WTC11 (cell line): ENCODE measurements around the gene MAST4. TPM values are rescaled to one million over a fixed set of nuclear protein-coding genes. Genes with fewer than 3 reads are reported as not detected.

Source experiments
- ATAC-seq: fragments of 200-7000 bp; cut with Tn5 transposase; 2 replicates; pipeline ENCODE4 v1.10.0; 2021; ENCODE audit warnings: mild to moderate bottlenecking, moderate library complexity
- CTCF ChIA-PET: fragments of 300-600 bp; sonication (Branson Sonifier 250); formaldehyde crosslinking; loops from one replicate; lab custom pipeline; 2021; ENCODE audit warnings: antibody characterized with exemption; lab: Charles Lee
- POLR2A ChIA-PET: fragments of 350-600 bp; sonication (Branson Sonifier 250); formaldehyde crosslinking; loops from one replicate; lab custom pipeline; 2021; ENCODE audit warnings: antibody characterized with exemption; lab: Charles Lee
- DNase-seq: peaks from one replicate; pipeline ENCODE4 v3.0.0; 2021; ENCODE audit warnings: low spot score
- H3K27ac Mint-ChIP-seq: 2 replicates; pipeline ENCODE4 v1.8.0; 2021; ENCODE audit warnings: mixed read lengths
- H3K27me3 Mint-ChIP-seq: 2 replicates; pipeline ENCODE4 v1.8.0; 2021; ENCODE audit warnings: low read depth, mild to moderate bottlenecking, moderate library complexity, mixed read lengths
- H3K36me3 Mint-ChIP-seq: 2 replicates; pipeline ENCODE4 v1.8.0; 2021; ENCODE audit warnings: mixed read lengths
- H3K4me1 Mint-ChIP-seq: 2 replicates; pipeline ENCODE4 v1.8.0; 2022; ENCODE audit warnings: mixed read lengths
- H3K4me3 Mint-ChIP-seq: 2 replicates; pipeline ENCODE4 v1.8.0; 2021; ENCODE audit warnings: mild to moderate bottlenecking, moderate library complexity, mixed read lengths
- H3K9me3 Mint-ChIP-seq: 2 replicates; pipeline ENCODE4 v1.8.0; 2021; ENCODE audit warnings: mixed read lengths
- ATF6 ChIP-seq: sonication (generic); formaldehyde crosslinking; IDR thresholded peaks from 2 replicates; pipeline ENCODE4 v1.8.1; 2023; ENCODE audit warnings: mild to moderate bottlenecking, missing genetic modification reagents
- ELF4 ChIP-seq: sonication (generic); formaldehyde crosslinking; IDR thresholded peaks from 2 replicates; pipeline ENCODE4 v1.8.1; 2022; ENCODE audit warnings: low read depth, mild to moderate bottlenecking, moderate library complexity, missing genetic modification reagents
- ETV6 ChIP-seq: sonication (generic); formaldehyde crosslinking; IDR thresholded peaks from 2 replicates; pipeline ENCODE4 v1.8.1; 2022; ENCODE audit warnings: mild to moderate bottlenecking, missing genetic modification reagents
- GTF2I ChIP-seq: fragments of 250-450 bp; sonication (Bioruptor Pico); conservative IDR thresholded peaks from 2 replicates; pipeline ENCODE4 v1.4.0; 2021; ENCODE audit warnings: mild to moderate bottlenecking
- MYBL2 ChIP-seq: sonication (generic); formaldehyde crosslinking; IDR thresholded peaks from 2 replicates; pipeline ENCODE4 v1.8.1; 2023; ENCODE audit warnings: mild to moderate bottlenecking, moderate library complexity, missing genetic modification reagents
- NFYB ChIP-seq: sonication (generic); formaldehyde crosslinking; conservative IDR thresholded peaks from 2 replicates; pipeline ENCODE4 v1.8.0; 2022; ENCODE audit warnings: low read depth, missing genetic modification reagents
- NR2C2 ChIP-seq: sonication (generic); formaldehyde crosslinking; IDR thresholded peaks from 2 replicates; pipeline ENCODE4 v1.8.0; 2022; ENCODE audit warnings: mild to moderate bottlenecking, missing genetic modification reagents
- PREB ChIP-seq: sonication (generic); formaldehyde crosslinking; IDR thresholded peaks from 2 replicates; pipeline ENCODE4 v1.8.1; 2022; ENCODE audit warnings: mild to moderate bottlenecking, missing genetic modification reagents, moderate library complexity, borderline replicate concordance
- PRRX2 ChIP-seq: fragments of 250-450 bp; sonication (Bioruptor Pico); IDR thresholded peaks from 2 replicates; pipeline ENCODE4 v1.8.0; 2021; ENCODE audit warnings: mild to moderate bottlenecking
- RELA ChIP-seq: sonication (generic); formaldehyde crosslinking; IDR thresholded peaks from 2 replicates; pipeline ENCODE4 v1.8.1; 2022; ENCODE audit warnings: missing genetic modification reagents, mild to moderate bottlenecking, borderline replicate concordance
- SMAD3 ChIP-seq: sonication (generic); formaldehyde crosslinking; IDR thresholded peaks from 2 replicates; pipeline ENCODE4 v1.8.0; 2022; ENCODE audit warnings: missing genetic modification reagents, mild to moderate bottlenecking, borderline replicate concordance
- USF1 ChIP-seq: sonication (generic); formaldehyde crosslinking; IDR thresholded peaks from 2 replicates; pipeline ENCODE4 v1.8.0; 2022; ENCODE audit warnings: mild to moderate bottlenecking, missing genetic modification reagents
- ZNF121 ChIP-seq: sonication (generic); formaldehyde crosslinking; IDR thresholded peaks from 2 replicates; pipeline ENCODE4 v1.8.0; 2023; ENCODE audit warnings: missing genetic modification reagents
- ZNF671 ChIP-seq: fragments of 250-450 bp; sonication (Bioruptor Pico); IDR thresholded peaks from 2 replicates; pipeline ENCODE4 v1.8.0; 2021; ENCODE audit warnings: mild to moderate bottlenecking
- total RNA-seq: library from RNA; stranded (reverse); gene quantifications from 3 replicates; pipeline ENCODE4 v1.2.3, GENCODE V29; 2021
- TF ChIP-seq, protein P1 (sequence below): sonication (generic); formaldehyde crosslinking; IDR thresholded peaks from 2 replicates; pipeline ENCODE4 v1.8.0; 2023; ENCODE audit warnings: missing genetic modification reagents, mild to moderate bottlenecking, borderline replicate concordance
- TF ChIP-seq, protein P2 (sequence below): fragments of 250-450 bp; sonication (Bioruptor Pico); IDR thresholded peaks from 2 replicates; pipeline ENCODE4 v2.1.2; 2022; ENCODE audit warnings: mild to moderate bottlenecking, moderate library complexity
- TF ChIP-seq, protein P3 (sequence below): fragments of 250-450 bp; sonication (Bioruptor Pico); IDR thresholded peaks from 2 replicates; pipeline ENCODE4 v1.9.0; 2021; ENCODE audit warnings: moderate library complexity, mild to moderate bottlenecking, inconsistent platforms, borderline replicate concordance

MAST4 gene
- total RNA-seq, 1 experiment from 2014 or later, result 8.0 TPM

DNA sequence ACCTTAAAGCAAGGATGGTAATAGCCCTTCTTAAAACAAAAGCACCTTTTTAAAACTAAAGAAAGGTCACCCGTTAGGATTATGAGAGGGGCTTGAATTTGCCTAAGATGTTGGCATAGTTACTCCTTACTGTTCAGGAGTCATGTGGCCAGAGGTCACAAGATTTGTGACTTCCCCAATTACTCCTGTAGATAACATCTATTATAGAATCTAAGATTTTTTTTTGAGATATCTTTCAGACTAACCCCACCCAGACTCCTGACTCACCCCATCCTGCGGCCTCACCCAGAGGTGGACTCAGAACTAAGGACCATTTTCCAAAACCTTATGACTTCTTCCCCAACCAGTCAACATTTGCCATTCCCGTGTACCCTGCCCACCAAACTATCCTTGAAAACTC, 598.0 kb downstream of the MAST4 start (continued):
- TF ChIP-seq, protein P1, sequence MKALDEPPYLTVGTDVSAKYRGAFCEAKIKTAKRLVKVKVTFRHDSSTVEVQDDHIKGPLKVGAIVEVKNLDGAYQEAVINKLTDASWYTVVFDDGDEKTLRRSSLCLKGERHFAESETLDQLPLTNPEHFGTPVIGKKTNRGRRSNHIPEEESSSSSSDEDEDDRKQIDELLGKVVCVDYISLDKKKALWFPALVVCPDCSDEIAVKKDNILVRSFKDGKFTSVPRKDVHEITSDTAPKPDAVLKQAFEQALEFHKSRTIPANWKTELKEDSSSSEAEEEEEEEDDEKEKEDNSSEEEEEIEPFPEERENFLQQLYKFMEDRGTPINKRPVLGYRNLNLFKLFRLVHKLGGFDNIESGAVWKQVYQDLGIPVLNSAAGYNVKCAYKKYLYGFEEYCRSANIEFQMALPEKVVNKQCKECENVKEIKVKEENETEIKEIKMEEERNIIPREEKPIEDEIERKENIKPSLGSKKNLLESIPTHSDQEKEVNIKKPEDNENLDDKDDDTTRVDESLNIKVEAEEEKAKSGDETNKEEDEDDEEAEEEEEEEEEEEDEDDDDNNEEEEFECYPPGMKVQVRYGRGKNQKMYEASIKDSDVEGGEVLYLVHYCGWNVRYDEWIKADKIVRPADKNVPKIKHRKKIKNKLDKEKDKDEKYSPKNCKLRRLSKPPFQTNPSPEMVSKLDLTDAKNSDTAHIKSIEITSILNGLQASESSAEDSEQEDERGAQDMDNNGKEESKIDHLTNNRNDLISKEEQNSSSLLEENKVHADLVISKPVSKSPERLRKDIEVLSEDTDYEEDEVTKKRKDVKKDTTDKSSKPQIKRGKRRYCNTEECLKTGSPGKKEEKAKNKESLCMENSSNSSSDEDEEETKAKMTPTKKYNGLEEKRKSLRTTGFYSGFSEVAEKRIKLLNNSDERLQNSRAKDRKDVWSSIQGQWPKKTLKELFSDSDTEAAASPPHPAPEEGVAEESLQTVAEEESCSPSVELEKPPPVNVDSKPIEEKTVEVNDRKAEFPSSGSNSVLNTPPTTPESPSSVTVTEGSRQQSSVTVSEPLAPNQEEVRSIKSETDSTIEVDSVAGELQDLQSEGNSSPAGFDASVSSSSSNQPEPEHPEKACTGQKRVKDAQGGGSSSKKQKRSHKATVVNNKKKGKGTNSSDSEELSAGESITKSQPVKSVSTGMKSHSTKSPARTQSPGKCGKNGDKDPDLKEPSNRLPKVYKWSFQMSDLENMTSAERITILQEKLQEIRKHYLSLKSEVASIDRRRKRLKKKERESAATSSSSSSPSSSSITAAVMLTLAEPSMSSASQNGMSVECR (CRISPR knock-in tag), result no peak

- ChIA-PET CTCF (interaction anchor here (0.7 kb wide), 1 partner anchor 1360 kb away, joined by 5 read pairs; no protein-coding TSS in a partner anchor), POLR2A (no interaction called here)
- no peak for DNase-seq
- H3K9me3 Mint-ChIP-seq, result peaks cover 34% of the 10 kb centered on the region
- peaks cover 13% of the 10 kb centered on the region for H3K36me3 Mint-ChIP-seq
- no peak overlapping the region for H3K4me3 Mint-ChIP-seq
- no peak for ATAC-seq
- peaks cover 9% of the 10 kb centered on the region for H3K4me1 Mint-ChIP-seq
- no peak overlapping the region for H3K27ac Mint-ChIP-seq
- TF ChIP-seq USF1 (no peak), ATF6 (CRISPR knock-in tag) (no peak), PRRX2 (CRISPR knock-in tag) (no peak), SMAD3 (no peak), ZNF671 (no peak), ZNF121 (CRISPR knock-in tag) (no peak), NR2C2 (CRISPR knock-in tag) (no peak), PREB (CRISPR knock-in tag) (no peak), GTF2I (CRISPR knock-in tag) (no peak), NFYB (no peak), RELA (CRISPR knock-in tag) (no peak), MYBL2 (CRISPR knock-in tag) (no peak), ELF4 (CRISPR knock-in tag) (no peak), ETV6 (no peak)
- TF ChIP-seq, protein P2, sequence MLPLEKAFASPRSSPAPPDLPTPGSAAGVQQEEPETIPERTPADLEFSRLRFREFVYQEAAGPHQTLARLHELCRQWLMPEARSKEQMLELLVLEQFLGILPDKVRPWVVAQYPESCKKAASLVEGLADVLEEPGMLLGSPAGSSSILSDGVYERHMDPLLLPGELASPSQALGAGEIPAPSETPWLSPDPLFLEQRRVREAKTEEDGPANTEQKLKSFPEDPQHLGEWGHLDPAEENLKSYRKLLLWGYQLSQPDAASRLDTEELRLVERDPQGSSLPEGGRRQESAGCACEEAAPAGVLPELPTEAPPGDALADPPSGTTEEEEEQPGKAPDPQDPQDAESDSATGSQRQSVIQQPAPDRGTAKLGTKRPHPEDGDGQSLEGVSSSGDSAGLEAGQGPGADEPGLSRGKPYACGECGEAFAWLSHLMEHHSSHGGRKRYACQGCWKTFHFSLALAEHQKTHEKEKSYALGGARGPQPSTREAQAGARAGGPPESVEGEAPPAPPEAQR, result no peak
- TF ChIP-seq, protein P3, sequence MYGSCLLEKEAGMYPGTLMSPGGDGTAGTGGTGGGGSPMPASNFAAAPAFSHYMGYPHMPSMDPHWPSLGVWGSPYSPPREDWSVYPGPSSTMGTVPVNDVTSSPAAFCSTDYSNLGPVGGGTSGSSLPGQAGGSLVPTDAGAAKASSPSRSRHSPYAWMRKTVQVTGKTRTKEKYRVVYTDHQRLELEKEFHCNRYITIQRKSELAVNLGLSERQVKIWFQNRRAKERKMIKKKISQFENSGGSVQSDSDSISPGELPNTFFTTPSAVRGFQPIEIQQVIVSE (CRISPR knock-in tag), result no peak
- no peaks in the 10 kb centered on the region for H3K27me3 Mint-ChIP-seq
Measured at GRCh38 chr5:67195406-67196275, 599.4 kb downstream of the MAST4 start.
